ENCODE data around the gene TMEM256.

The TMEM256 gene

DNA sequence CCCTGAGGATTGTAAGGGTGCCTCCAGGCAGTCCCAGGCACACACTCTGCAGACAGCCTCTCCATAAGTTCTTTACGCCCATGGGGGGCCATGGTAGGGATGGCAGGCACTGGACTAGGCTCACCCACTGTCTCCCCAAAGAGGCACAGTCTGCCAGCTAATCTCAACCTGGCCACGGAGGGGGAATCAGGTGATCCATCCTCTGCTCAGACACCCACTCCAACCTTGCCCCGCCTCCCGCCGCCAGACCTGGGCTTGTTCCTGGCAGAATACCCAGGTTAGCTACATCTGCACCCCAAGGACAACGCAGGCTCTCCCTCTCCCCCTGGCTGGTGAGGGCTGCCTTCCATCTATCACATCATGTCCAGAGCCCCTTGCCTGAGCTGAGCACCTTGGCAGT lies 5.0 kb upstream of the TMEM256 start:
- in situ Hi-C loops (cut with HindIII; ENCODE audit: low sequenced_read_pairs): no loop called here

DNA sequence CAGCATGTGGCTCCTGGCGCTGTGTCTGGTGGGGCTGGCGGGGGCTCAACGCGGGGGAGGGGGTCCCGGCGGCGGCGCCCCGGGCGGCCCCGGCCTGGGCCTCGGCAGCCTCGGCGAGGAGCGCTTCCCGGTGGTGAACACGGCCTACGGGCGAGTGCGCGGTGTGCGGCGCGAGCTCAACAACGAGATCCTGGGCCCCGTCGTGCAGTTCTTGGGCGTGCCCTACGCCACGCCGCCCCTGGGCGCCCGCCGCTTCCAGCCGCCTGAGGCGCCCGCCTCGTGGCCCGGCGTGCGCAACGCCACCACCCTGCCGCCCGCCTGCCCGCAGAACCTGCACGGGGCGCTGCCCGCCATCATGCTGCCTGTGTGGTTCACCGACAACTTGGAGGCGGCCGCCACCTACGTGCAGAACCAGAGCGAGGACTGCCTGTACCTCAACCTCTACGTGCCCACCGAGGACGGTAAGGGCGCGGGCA lies 4.4 kb upstream of the TMEM256 start:
- in situ Hi-C loops (cut with HindIII; ENCODE audit: low sequenced_read_pairs): no loop called here

DNA sequence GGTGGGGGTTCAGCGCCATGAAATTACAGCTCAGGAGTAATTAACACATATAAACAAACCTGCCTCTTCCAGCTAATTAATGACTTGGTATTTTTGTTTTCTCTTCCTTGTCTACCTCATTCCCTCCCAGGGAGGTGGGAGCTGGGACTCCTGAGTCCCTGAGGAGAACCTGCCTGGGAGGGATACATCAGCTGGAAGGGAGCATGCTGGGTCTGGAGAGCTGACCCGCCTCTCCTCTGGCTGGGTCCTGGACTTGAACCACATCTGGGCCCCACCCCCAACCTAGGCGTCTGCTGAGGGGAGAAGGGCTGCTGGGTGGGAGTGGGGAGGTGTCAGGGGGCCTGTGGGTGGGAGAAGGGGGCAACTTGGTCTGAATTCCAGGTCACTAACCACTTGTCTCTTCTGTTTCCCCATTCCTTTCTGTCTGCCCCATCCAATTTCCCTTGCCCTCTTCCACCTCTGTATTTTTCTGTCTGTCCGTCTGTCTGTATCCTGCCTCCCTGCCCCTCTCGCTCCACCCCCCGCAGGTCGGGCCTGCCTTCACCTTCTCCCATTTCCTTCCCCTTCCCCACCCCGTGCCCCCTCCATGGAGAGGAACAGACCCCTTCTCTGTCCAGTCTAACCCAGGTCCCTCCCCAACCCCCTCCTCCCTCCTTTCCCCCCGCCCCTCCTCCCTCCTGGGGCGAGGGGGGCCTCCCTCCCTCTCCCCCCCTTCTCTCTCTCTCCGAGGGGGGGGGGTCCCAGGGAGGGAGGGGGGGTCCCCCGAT lies 3.8 kb upstream of the TMEM256 start, which contains the start of gene NLGN2:
TSS of gene NLGN2 (plus strand) at position 361 of the 767 bp plus-strand sequence. CDS start 411 bp downstream, outside the sequence.
- in situ Hi-C loops (cut with HindIII; ENCODE audit: low sequenced_read_pairs): no loop called here

DNA sequence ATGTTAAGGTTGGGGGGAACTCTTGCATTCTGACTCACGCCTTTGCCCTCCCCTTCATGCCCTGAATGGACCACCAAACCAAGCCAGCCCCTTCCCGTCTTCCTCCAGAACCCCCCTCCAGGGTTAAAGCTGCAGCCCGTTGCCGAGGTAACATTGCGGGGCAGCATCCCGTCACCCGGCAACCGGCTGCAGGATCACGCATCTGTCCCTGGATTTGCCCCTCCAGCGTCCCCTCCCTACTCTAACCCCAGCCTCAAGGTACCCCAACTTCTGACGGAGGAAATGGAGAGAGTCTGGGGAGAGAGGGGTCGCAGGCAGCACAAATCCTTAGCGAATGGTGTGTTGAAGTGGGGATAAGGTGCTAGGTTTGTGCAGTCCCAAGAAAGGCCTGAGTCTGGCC lies 3.2 kb upstream of the TMEM256 start:
- in situ Hi-C loops (cut with HindIII; ENCODE audit: low sequenced_read_pairs): no loop called here

DNA sequence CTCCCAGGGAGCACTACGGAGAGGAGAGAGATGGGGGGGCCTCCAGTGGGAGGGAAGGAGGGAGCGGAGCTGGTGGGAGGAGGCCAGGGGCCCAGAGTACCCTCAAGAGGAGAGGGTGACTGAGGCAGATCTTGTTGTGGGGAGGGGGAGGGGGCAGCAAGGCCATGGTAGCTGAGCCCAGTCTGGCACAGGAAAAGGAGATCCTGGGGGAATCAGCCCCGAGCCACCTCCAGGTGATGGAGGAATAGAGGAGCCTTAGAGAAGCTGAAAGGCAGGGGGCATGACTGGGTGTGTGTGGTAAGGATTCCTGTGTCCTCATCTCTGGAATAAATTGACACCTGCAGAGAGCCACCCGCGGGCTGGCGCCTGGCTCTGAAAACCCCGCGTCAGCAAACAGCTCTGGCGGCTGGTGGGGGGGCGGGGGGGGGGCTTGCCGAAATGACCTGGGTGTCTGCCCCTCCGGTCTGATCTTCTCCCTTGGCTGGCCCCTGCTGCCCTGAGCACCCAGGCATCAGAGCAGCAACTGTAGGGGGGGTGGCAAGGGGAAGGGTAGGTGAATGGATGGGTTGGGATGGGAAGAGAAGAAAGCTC lies 2.4 kb upstream of the TMEM256 start:
- in situ Hi-C loops (cut with HindIII; ENCODE audit: low sequenced_read_pairs): no loop called here

DNA sequence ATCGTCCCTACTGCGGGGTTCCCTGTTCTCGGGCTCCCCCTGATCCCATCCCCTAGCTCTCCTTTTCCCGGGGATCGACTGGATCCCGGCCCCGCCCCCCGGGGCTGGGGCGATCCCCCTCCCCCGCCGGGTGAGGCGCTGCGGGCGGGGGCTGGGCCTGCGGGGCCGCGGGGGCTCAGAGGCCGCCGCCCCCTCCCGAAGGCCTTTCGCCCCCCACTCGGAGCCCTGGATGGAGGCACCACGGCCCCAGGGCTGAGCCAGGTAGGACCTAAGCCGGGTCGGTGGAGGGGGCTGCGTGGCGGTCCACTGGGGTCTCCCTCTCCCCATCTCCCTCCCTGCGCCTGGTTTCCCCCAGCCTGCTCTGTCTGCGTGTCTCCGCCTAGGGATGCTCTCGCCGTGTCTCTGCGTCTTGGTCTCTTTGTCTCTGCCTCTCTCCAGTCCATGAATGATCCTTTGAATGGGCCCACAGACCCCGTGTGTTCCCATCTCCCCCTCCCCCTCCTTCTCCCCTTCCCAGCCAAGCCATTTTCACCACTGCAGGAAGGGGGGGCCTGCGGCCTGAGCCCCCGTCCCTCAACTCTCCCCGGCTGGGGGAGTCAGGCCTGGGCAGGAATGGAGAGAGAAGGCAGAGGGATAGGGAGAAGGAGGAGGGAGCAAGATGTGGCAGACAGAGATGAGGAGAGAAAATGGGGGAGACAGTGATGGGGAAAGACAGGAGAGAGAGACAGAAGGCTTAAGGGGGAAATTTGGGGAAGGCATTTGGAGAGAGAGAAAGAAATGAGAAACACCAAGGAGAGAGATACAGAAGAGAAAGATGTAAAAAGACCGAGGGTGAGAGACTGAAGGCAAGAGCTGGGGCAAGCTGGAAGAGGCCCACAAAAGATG lies 1.7 kb upstream of the TMEM256 start:
- in situ Hi-C loops (cut with HindIII; ENCODE audit: low sequenced_read_pairs): no loop called here

DNA sequence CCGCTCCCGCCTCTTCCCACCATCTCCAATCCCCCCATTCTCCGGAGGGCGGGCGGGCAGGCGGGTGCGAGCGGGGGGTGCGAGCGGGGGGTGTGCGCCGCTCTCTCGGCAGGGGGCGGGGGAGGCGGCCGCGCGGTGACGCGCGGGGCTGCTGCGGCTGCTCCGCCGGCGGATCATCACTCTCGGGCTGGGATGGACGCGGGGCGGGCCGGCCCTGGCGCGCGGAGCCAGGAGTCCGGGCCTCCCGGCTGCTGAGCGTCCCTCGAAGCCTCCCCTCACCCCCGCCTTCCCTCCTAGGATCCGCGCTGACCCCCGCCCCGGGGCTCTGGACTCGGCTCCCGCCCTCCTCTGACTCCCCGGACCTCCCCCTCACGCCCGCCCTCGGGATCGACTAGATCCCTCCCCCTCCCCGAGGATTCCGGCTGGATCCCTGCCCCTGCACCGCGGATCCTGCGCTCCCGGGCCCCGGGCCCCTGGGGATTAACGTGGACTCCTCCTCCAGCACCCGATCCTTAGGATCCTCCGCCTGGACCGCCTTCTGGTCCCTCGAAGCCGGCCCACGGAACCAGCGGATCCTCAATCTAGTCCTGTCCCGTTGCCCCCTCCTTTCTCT lies 946 bp upstream of the TMEM256 start:
- in situ Hi-C loops (cut with HindIII; ENCODE audit: low sequenced_read_pairs): no loop called here

DNA sequence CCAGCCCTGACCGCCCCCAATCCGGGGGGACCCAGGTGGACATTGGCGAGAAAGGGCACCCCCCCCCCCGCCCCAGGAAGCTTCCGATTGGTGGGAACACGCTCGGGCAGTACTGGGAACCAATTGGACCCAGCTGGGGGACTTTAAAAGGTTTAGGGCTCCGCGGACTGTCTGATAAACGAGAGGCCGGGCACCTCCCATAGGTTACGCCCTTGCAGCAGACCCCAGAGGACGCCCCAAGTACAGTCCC lies 245 bp downstream of the TMEM256 start:
- in situ Hi-C loops (cut with HindIII; ENCODE audit: low sequenced_read_pairs): no loop called here

DNA sequence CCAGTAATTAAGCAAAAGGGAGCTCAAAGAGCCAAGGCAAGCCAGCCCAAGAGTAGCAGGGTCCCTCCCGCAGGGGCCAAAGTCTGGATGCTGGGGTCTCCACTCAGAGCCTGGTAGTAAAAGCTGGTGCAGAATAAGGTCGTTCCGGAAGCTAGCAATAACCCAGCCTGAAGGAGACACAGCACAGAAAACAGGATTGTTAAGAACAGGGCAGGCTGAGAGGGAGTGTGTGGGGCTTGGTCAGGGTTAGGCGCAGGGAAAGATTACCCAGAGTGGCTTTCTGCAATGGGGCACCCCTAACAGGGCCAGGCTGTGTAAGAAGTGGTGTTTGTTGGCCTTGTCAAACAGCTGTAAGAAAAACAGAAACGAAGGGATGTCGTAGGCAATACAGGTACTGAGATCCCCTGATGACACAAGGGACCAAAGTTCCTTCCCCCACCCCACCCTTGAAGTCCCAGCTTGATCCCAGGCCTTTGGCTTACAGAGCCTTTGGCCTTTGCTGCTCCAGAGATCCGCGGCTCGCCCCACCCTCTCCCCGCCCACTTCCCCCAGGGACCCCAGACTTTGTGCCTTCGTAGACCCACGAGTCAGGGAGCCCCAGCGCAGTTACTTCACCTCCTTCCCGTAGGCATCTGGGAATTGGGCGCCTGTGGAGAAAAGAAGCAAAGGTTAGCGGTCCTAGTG lies 712 bp downstream of the TMEM256 start:
- in situ Hi-C loops (cut with HindIII; ENCODE audit: low sequenced_read_pairs): no loop called here

DNA sequence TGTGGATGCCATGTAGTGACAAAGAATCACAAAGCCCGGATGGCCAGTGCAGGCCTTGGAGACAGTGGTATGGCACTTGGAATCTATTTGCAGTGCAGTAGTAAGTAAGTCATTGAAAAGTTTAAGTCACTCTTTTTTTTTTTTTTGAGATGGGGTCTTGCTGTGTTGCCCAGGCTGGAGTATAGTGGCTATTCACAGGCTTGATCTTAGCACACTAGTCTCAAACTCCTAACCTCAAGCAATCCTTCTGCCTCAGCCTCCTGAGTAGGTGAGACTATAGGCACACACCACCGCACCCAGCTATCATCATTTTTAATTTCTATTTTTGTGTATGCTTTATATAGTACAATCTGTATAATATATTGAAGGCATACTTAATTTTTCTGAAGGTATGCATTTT lies 5.3 kb downstream of the TMEM256 start:
- in situ Hi-C loops (cut with HindIII; ENCODE audit: low sequenced_read_pairs): no loop called here

DNA sequence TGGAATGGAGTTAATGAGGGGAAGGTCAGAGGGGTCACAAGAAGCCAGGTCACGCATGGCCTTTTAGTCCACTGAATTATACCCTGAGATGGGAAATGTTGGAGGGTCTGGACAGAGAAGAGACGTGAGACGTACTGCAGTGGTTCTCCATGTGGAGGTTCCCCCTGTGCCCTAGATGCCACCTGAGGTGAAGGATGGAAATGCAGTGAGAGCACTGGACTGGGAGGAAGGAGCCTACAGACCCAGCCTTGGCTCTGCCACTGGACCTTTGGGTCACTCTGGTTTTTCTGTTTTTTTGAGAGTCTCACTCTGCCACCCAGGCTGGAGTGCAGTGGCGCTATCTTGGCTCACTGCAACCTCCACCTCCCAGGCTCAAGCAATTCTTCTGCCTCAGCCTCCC lies 7.8 kb downstream of the TMEM256 start:
- in situ Hi-C loops (cut with HindIII; ENCODE audit: low sequenced_read_pairs): no loop called here

DNA sequence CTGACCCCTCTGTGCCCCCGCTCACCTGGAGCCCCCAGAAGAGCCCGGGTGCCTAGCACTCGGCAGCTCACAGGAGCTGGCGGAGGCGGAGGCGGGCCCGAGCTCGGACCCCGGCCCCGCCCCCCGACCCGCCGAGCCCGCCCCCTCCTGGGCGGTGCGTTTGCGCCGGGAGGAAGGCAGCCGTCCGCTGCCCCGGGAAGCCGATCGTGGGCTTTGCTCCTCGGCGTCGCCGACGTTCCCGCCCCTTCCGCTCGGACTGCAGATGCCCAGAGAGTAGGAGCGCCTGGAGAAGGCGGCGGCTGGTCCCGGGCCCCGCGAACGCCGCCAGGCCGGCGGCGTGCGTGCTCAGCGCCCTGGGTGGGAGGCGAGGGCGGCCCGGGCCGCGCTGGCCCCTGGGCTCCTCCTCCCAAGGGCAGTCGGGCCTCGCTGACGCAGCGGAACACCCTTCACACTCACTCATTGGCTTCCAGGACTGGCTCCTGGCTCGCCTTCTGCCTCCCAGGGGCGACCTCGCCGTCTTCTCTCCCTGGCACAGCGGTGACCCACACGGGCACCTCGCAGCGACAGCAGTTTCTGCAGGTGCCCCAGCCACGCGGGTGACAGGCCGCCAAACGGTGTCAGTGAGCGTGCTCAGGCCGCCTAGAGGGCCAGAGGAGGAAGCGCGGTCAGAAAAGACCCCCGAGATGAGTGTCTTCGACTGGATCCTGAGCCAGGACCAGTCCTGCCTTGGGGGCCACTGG lies 9.3 kb downstream of the TMEM256 start, which contains the start of gene PLSCR3:
TSS of gene PLSCR3 (minus strand) at position 74 of the 740 bp plus-strand sequence. CDS start 415 bp downstream, outside the sequence.
- in situ Hi-C loops (cut with HindIII; ENCODE audit: low sequenced_read_pairs): no loop called here

DNA sequence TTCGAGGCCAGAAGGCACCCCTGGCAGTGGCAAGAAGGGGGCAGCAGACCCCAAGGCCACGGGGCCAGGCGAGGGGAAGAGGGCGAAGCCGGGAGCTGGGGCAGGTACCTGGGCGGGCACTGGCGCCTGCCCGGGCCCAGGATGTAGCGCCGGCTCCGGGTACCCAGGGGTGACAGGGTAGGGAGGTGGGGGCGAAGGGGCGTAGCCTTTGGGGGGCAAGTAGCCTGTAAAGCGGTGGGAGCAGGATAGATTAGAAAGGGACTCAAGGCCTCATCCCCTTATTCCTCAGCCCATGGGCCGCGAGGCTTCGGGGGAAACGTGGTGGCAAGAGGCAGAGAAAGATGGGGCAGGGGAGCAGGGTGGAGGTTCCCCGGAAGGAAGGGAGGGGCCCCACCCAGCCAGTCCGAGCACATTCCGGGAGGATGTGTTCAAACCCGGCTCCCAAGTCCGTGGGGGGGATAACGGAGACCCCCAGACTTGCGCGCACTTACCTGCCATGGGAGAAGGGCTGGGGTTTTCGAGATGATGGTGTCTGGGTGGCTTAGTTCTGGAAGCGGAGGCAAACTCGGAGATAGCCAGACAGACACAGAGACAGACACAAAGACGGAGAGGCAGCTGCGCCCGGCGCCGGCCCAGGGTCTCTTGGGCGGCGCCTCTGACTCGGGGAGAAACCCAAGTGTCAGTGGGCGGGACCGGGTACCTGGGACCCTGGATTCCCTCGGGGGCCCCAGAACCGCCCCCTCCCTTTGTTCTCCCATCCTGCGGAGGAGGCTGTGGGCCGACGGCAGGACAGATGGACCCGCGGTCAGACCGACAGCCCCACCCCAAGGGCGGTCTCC lies 10.1 kb downstream of the TMEM256 start:
- in situ Hi-C loops (cut with HindIII; ENCODE audit: low sequenced_read_pairs): no loop called here

DNA sequence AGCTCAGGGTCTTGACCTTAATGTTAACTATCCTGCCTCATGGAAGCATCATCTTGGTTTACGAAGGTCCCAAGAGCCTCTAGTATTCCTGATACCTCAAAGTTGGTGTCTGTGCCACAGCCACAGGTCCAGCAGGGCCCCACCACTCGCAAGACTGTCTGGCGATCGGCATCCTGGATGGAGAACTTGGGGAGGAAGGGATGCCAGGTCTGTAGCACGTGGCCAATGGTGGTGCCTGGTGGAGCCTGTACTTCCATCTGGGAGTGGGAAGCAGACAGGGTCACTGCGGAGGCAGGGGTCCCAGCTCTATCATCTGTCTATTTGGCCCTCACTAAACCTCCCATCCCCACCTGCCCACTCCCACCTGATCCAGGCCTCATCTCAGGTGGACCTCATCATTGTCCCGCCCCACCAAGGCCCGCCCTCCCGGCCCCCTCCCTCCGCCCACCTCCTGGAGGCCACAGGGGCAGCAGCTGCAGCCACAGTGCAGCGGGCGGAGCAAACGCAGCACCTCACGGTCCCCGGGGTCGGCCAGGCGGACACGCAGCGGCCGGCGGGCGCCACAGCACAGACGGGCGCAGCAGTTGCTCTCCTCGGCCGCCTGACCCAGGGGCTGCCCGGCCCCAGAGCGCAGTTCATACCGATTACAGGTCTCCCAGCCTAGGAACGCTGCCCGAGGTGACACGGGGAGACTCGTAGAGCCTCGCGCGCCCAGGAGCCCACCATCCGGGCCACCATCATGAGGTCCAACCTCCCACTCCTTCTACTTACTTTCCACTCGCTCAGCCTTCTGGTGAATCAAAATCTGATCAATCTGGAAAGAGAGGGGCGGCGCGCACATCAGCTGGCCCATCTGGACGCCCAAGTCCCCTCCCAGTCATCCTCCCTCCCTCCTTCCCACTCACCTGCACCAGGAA lies 10.9 kb downstream of the TMEM256 start:
- in situ Hi-C loops (cut with HindIII; ENCODE audit: low sequenced_read_pairs): no loop called here

DNA sequence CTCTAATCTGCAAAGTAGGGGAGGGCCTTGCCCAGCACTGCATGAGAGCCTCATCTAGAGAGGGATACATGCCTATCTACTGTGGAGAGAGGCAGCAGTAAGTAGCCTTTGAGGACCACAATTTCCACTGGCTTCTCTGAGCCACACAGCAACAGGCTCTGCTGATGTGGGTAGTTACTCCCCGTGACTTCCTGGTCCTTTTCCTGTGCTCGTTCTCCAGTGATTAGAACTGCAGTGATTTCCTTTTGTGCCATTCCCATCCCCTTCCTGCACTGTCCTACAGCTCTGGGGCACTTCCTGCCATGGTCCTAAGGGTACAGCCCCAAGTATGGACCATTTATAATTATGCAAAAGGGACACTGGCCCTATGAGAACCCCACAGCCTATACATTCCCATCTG lies 12.6 kb downstream of the TMEM256 start:
- in situ Hi-C loops (cut with HindIII; ENCODE audit: low sequenced_read_pairs): no loop called here

DNA sequence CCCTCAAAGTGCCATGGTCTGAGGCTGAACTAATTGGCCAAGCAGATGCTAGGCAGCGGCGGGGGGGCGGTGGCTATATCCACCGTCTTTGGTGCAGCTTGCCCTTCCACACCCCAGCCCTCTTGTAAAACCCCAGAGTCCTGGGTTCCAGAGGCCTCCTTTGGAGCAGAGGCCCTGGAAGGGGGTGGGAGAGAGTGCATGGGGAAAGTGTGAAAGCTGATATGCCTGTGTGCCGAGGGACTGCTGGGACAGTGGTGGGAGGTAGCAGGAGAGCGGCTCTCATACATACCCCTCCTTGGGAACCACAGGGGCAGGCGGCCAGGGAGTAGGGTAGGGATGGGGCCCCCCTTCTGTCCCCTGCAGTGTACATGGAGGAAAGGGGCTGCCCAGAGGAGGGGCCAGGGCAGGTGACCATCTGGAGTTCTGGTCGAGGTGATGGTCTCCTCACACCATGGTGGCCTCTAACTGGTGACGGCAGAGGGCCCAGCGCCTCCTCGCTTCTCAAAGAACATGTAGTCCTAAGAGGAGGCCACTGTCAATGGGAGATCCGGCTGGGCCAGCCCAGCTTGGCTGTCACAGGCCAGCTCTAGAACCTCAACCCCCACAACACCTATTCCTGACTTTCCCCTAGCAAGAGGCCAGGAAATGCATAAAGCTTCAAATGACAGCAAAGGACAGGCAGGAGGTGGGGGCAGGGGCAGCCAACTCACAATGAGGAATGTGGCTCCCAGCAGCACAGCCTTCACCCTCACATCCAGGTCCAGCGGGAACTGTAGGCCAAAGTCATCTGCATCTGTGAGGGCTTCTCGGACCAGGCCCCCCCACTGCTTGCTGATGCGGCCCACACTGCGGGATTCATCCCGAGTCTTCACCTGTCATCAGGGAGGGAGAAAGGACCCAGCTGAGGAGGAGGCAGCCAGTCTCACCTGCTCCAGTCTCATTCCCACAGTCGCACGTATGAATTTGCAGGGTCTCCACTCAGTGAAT lies 13.7 kb downstream of the TMEM256 start:
- in situ Hi-C loops (cut with HindIII; ENCODE audit: low sequenced_read_pairs): no loop called here

DNA sequence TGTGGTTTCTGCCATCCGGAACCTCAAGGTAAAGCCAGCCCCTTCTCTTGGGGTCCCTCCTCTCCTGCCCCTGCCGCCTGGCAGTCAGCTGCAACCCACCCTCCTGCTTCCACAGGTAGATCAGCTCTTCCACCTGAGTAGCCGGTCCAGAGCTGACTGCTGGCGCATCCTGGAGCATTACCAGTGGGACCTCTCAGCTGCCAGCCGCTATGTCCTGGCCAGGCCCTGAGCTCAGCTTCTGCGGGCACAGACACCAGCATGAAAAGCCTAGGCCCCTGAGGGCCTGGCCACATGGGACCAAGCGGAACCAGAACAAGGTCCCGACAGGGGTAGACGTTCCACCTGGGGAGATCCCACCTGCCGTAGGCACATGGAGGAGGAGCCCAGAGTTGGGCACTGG lies 15.0 kb downstream of the TMEM256 start:
- in situ Hi-C loops (cut with HindIII; ENCODE audit: low sequenced_read_pairs): no loop called here
